ENCODE measurements around the gene LRRC39. TPM values are rescaled to one million over a fixed set of nuclear protein-coding genes. Genes with fewer than 3 reads are reported as not detected.

LRRC39 gene
- total and polyA plus RNA-seq, 4 donors, result 0.12 to 1.4 (median 0.39) TPM

GRCh38 chr1:100168051-100168450 is 10.0 kb downstream of the LRRC39 start:
- no peaks in the 10 kb centered on the region for H3K27me3 ChIP-seq (ENCODE audit: control insufficient read depth in 4 of 4, insufficient read depth in 4 of 4, low read length in 3 of 4)
- H3K4me1 ChIP-seq (ENCODE audit: control insufficient read depth in 4 of 4, insufficient read depth in 4 of 4, low read length in 3 of 4), result no peaks in the 10 kb centered on the region
- no peak for TF ChIP-seq JUND (IDR thresholded peaks at IDR 0.05)
- no peak for TF ChIP-seq EGR1 (IDR thresholded peaks at IDR 0.05; ENCODE audit: low read depth in 2 of 2)
- no peak for TF ChIP-seq RAD21 (IDR thresholded peaks at IDR 0.05)
- TF ChIP-seq, protein P1, sequence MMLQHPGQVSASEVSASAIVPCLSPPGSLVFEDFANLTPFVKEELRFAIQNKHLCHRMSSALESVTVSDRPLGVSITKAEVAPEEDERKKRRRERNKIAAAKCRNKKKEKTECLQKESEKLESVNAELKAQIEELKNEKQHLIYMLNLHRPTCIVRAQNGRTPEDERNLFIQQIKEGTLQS (IDR thresholded peaks at IDR 0.05), result no peak
- TF ChIP-seq, protein P2, sequence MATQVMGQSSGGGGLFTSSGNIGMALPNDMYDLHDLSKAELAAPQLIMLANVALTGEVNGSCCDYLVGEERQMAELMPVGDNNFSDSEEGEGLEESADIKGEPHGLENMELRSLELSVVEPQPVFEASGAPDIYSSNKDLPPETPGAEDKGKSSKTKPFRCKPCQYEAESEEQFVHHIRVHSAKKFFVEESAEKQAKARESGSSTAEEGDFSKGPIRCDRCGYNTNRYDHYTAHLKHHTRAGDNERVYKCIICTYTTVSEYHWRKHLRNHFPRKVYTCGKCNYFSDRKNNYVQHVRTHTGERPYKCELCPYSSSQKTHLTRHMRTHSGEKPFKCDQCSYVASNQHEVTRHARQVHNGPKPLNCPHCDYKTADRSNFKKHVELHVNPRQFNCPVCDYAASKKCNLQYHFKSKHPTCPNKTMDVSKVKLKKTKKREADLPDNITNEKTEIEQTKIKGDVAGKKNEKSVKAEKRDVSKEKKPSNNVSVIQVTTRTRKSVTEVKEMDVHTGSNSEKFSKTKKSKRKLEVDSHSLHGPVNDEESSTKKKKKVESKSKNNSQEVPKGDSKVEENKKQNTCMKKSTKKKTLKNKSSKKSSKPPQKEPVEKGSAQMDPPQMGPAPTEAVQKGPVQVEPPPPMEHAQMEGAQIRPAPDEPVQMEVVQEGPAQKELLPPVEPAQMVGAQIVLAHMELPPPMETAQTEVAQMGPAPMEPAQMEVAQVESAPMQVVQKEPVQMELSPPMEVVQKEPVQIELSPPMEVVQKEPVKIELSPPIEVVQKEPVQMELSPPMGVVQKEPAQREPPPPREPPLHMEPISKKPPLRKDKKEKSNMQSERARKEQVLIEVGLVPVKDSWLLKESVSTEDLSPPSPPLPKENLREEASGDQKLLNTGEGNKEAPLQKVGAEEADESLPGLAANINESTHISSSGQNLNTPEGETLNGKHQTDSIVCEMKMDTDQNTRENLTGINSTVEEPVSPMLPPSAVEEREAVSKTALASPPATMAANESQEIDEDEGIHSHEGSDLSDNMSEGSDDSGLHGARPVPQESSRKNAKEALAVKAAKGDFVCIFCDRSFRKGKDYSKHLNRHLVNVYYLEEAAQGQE (IDR thresholded peaks at IDR 0.05), result no peak
- TF ChIP-seq SP1 (IDR thresholded peaks at IDR 0.05), result no peak
- TF ChIP-seq, protein P3, sequence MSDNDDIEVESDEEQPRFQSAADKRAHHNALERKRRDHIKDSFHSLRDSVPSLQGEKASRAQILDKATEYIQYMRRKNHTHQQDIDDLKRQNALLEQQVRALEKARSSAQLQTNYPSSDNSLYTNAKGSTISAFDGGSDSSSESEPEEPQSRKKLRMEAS (IDR thresholded peaks at IDR 0.05), result no peak
- TF ChIP-seq FOXA1 (IDR thresholded peaks at IDR 0.05), result no peak
- no peak for TF ChIP-seq RXRA (IDR thresholded peaks at IDR 0.05)
- no peak for TF ChIP-seq HNF4A (conservative IDR thresholded peaks at IDR 0.05)
- TF ChIP-seq NR2F2 (IDR thresholded peaks at IDR 0.05), result no peak
- H3K9ac ChIP-seq (ENCODE audit: low read depth in 1 of 2, low read length in 2 of 2), result no peak overlapping the region
- H3K4me3 ChIP-seq (ENCODE audit: low read depth in 1 of 3, low read length in 3 of 3), result no peak overlapping the region
- 99% methylated on average over 2 of the region's 2 CpGs for WGBS
- no peak overlapping the region for H3K27ac ChIP-seq (ENCODE audit: low read depth in 1 of 2, low read length in 2 of 2)
- no peak for DNase-seq (ENCODE audit: low spot score)
- H3K36me3 ChIP-seq (ENCODE audit: control insufficient read depth in 4 of 4, insufficient read depth in 3 of 4, low read depth in 1 of 4, low read length in 3 of 4), result no peaks in the 10 kb centered on the region
- no peaks in the 10 kb centered on the region for H3K9me3 ChIP-seq (ENCODE audit: control insufficient read depth in 4 of 4, low read length in 3 of 4)

- WGBS, result 96% methylated on average over 5 of the region's 5 CpGs
- TF ChIP-seq HNF4A (conservative IDR thresholded peaks at IDR 0.05), result no peak
- TF ChIP-seq NR2F2 (IDR thresholded peaks at IDR 0.05), result no peak
- Histone ChIP-seq H3K4me3 (ENCODE audit: low read depth in 1 of 3, low read length in 3 of 3) (no peak overlapping the region), H3K4me1 (ENCODE audit: control insufficient read depth in 4 of 4, insufficient read depth in 4 of 4, low read length in 3 of 4) (no peaks in the 10 kb centered on the region), H3K27me3 (ENCODE audit: control insufficient read depth in 4 of 4, insufficient read depth in 4 of 4, low read length in 3 of 4) (no peaks in the 10 kb centered on the region), H3K9ac (ENCODE audit: low read depth in 1 of 2, low read length in 2 of 2) (no peak overlapping the region), H3K36me3 (ENCODE audit: control insufficient read depth in 4 of 4, insufficient read depth in 3 of 4, low read depth in 1 of 4, low read length in 3 of 4) (no peaks in the 10 kb centered on the region), H3K27ac (ENCODE audit: low read depth in 1 of 2, low read length in 2 of 2) (no peak overlapping the region), H3K9me3 (ENCODE audit: control insufficient read depth in 4 of 4, low read length in 3 of 4) (no peaks in the 10 kb centered on the region)
- no peak for DNase-seq (ENCODE audit: low spot score)
Measured at GRCh38 chr1:100164702-100165101, 13.4 kb downstream of the LRRC39 start.

GRCh38 chr1:100164216-100164615 is 13.8 kb downstream of the LRRC39 start:
- no peak overlapping the region for H3K4me3 ChIP-seq (ENCODE audit: low read depth in 1 of 3, low read length in 3 of 3)
- no peaks in the 10 kb centered on the region for H3K4me1 ChIP-seq (ENCODE audit: control insufficient read depth in 4 of 4, insufficient read depth in 4 of 4, low read length in 3 of 4)
- H3K9me3 ChIP-seq (ENCODE audit: control insufficient read depth in 4 of 4, low read length in 3 of 4), result no peaks in the 10 kb centered on the region
- no peak overlapping the region for H3K27ac ChIP-seq (ENCODE audit: low read depth in 1 of 2, low read length in 2 of 2)
- WGBS, result 88% methylated on average over 2 of the region's 2 CpGs
- TF ChIP-seq, protein P3 (IDR thresholded peaks at IDR 0.05), result no peak
- H3K9ac ChIP-seq (ENCODE audit: low read depth in 1 of 2, low read length in 2 of 2), result no peak overlapping the region
- DNase-seq (ENCODE audit: low spot score), result no peak
- H3K27me3 ChIP-seq (ENCODE audit: control insufficient read depth in 4 of 4, insufficient read depth in 4 of 4, low read length in 3 of 4), result no peaks in the 10 kb centered on the region
- H3K36me3 ChIP-seq (ENCODE audit: control insufficient read depth in 4 of 4, insufficient read depth in 3 of 4, low read depth in 1 of 4, low read length in 3 of 4), result no peaks in the 10 kb centered on the region
